Omental fat pad (tissue), 4 donors: ENCODE measurements around the gene RSPO3. TPM values are rescaled to one million over a fixed set of nuclear protein-coding genes. Genes with fewer than 3 reads are reported as not detected.
"Not testable (repeated sequence)": the region's sequence is repeated elsewhere in the genome, so short reads cannot be mapped to it uniquely, and the experiment has no call there.

Experiments
- ATAC-seq: fragments of 150-250 bp; one replicate; pipeline ENCODE4 v1.9.1; 2016; ENCODE audit warnings: mild to moderate bottlenecking, moderate library complexity; ENCODE audit not compliant: low FRiP score
- DNase-seq: peaks from one replicate; pipeline ENCODE4 v3.0.0-alpha.2; 2019; ENCODE audit warnings: low spot score
- total RNA-seq, 4 donors: library from RNA; depleted of rRNA; stranded (reverse); fragments of >200 nt; gene quantifications; one replicate each; pipeline ENCODE4 v1.1.0, GENCODE V29; 2016
- TF ChIP-seq, protein P1 (sequence below), 3 donors: fragments of 450-650 bp; IDR thresholded peaks; one replicate each; pipeline ENCODE4 v1.5.1; 2016 to 2017; ENCODE audit warnings: antibody characterized with exemption in 3 of 3, mild to moderate bottlenecking in 3 of 3, moderate library complexity in 2 of 3

Gene RSPO3
- total RNA-seq, 4 donors from 2014 or later, result 21.5 to 40.1 (median 30.3) TPM

DNA sequence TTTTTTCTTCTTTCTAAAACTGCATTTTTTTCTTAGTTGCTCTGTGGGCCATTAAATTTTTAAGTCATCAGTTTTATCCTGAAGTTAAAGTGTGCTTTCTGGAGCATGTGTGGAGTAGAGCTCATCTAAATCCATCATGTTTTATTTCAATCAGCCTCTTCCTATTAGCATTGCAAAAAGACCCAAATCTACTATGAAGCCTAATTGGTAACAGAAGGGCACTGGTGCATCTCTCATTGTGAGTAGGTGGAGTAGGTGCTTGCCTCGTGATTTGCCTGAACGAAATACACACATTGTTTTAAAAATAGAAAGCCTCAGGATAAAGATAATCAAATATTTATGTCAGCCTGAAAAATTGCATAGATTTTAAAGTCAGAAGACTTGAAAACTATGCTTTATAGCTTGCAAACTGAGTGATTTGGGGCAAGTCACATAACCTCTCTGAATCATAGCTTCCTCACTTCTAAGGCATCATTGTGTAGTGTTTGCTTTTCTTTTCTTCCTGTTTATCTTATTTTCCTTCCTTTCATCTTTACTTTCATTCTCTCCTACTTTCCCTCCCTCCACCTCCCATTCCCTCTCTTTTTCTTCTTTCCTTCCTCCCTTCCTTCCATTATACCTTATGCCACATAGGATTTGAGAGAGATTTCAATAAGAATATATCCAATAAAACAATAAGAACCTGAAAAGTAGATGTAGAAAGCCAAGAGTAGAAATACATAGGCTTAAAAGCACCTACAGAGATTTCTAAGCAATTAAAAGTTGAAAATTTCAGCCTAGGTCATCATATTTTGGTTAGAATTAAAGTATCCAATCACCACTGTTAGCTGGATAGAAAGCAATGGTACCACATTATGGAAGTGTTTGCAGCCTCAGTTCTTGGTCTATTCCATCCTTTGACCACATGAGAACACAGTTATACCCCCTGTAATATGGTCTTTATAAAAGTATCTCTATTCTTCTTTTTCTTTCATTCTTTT lies 98.6 kb downstream of the RSPO3 start:
- no peak for ATAC-seq
- DNase-seq, result no peak
- TF ChIP-seq, protein P1, sequence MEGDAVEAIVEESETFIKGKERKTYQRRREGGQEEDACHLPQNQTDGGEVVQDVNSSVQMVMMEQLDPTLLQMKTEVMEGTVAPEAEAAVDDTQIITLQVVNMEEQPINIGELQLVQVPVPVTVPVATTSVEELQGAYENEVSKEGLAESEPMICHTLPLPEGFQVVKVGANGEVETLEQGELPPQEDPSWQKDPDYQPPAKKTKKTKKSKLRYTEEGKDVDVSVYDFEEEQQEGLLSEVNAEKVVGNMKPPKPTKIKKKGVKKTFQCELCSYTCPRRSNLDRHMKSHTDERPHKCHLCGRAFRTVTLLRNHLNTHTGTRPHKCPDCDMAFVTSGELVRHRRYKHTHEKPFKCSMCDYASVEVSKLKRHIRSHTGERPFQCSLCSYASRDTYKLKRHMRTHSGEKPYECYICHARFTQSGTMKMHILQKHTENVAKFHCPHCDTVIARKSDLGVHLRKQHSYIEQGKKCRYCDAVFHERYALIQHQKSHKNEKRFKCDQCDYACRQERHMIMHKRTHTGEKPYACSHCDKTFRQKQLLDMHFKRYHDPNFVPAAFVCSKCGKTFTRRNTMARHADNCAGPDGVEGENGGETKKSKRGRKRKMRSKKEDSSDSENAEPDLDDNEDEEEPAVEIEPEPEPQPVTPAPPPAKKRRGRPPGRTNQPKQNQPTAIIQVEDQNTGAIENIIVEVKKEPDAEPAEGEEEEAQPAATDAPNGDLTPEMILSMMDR (IDR thresholded peaks at IDR 0.05), result no peak

DNA sequence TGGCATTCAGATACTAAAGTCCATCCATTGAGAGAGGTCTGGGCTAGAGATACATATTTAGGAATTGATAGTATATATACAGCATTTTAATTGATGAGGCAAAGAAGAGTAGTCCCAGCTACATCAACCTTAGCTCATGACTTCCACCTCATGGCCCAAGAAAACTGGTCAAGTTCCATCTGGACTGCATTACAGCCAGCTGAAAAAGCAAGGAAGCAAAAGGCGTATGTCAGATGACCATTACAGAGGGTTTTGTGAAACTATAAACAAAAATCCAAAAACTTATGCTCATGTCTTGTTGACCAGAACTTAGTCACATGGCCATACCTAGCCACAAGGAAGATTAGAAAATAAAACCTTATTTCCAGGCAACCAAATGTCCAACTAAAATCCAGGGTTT lies 101.4 kb downstream of the RSPO3 start:
- TF ChIP-seq, protein P1 (IDR thresholded peaks at IDR 0.05), result no peak
- DNase-seq (no peak), ATAC-seq (no peak)

DNA sequence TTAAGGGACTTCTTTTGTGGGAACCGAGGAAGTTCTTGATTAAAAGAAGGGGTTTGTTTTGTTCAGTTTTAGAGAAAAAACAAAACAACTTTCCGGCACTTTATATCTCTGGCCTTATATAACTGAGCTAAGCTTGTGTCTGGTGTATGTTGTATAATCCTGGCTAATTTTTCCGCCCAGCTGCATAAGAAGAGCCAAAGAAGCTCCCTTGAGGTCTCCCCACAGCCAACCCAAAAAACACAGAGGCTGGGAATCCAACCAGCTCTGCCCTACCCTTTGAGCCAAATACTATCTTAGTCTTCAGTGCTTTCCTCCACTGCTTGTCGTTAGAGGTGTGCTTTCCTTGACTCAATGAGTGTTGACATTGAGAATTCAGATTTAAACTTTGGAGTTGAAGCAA lies 102.7 kb downstream of the RSPO3 start:
- ATAC-seq (no peak), DNase-seq (no peak)
- TF ChIP-seq, protein P1 (IDR thresholded peaks at IDR 0.05), result no peak

DNA sequence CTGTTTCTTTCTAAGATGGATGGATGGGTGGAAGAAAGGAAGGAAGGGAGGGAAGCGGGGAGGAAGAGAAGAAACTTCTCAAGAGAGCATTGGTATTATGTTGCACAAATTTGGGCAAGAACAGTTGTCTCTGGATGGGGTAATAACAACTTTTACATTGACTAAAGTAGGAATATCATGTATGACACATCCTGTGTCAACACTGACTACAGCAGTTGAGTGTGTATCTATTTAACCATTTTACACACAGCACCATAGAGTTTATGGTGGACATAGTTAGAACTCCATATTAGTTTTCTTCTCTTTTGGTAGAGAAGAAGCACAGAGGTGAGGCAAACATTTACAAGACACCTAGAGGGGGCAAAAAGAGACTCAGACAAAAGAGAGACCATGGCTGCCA lies 103.9 kb downstream of the RSPO3 start:
- no peak for ATAC-seq
- TF ChIP-seq, protein P1 (IDR thresholded peaks at IDR 0.05), result no peak
- DNase-seq, result no peak

DNA sequence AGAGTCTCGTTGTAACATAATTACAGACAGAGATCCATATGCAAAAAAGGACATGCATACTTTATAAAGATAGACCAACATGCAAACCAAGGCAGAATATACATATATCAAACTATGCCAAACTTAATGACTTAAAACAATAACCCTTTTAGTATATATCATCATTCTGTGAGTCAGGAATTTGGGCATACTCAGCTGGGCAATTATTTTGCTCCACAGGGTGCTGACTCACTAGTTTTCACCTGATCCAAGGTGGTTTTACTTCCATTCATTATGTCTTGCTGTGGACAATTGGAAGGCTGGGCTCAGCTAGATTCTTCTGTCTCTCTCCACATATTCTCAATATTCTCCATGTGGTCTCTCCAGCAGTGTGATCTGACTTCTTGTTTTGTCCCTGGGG lies 107.0 kb downstream of the RSPO3 start:
- DNase-seq (no peak), ATAC-seq (no peak)
- TF ChIP-seq, protein P1 (IDR thresholded peaks at IDR 0.05), result no peak

DNA sequence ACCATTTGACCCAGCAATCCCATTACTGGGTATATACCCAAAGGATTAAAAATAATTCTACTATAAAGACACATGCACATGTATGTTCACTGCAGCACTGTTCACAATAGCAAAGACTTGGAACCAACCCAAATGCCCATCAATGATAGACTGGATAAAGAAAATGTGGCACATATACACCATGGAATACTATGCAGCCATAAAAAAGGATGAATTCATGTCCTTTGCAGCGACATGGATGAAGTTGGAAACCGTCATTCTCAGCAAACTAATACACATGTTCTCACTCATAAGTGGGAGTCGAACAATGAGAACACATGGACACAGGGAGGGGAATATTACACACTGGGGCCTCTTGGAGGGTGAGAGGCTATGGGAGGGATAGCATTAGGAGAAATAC lies 115.3 kb downstream of the RSPO3 start:
- ATAC-seq, DNase-seq: not testable (repeated sequence)

DNA sequence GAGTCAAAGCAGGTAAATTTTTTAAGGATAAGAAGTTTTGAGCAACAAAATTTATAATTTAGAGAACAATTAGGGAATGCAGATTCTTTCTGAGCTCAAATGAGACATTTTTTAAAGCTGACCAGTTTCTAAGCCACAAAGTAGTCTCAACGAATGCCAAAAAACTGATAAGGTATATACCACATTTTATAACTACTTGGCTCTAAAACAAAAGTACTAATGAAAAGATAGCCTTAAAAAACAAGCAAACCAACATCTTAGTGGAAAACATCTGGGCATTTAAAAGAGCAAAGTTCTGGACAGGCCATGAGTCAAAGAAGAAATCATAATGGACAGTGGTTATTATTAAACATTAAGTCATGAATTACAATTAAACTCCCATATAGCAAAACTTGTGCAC lies 125.0 kb downstream of the RSPO3 start:
- TF ChIP-seq, protein P1 (IDR thresholded peaks at IDR 0.05), result no peak
- DNase-seq (no peak), ATAC-seq (no peak)

Other genes starting within 250 kb of the RSPO3 start
- 10 to 100 TPM; 49.4 to 96.8 (median 62.4) TPM for gene RNF146, start 148.2 kb downstream of the RSPO3 start, total RNA-seq
- gene ECHDC1, start 224.9 kb downstream of the RSPO3 start, total RNA-seq, result 10 to 100 TPM; 46.2 to 60.9 (median 60.2) TPM